GM21390 (cell line): ENCODE results near the gene CYTH4.

Experiments used
- ATAC-seq: cut with Tn5 transposase; IDR thresholded peaks from one replicate; pipeline ENCODE4 v1.9.1; 2021; ENCODE audit not compliant: unreplicated experiment

CYTH4 gene

DNA sequence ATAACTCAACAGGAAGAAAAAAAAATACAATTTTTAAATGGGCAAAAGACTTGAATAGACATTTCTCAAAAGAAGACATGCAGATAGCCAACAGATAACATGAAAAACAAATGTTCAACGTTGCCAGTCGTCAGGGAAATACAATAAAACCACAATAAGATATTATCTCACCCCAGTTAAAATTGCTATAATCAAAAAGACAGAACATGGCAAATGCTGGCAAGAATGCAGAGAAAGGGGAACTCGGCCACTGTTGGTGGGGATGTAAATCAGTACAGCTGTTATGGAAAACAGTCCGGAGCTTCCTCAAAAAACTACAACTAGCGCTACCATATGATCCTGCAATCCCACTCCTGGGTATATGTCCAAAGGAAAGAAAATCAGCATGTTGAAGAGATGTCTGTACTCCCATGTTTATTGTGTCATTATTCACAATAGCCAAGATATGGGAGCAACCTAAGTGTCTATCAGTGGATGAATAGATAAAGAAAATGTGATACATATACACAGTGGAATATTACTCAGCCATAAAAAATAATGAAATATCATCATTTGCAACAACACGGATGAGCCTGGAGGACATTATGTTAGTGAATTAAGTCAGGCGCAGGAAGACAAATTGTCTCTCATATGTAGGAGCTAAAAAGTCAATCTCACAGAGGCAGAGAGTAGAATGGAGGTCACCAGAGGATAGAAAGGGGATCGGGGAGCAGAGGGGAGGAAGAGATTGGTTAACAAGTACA lies 12.2 kb upstream of the CYTH4 start:
- no peak for ATAC-seq

DNA sequence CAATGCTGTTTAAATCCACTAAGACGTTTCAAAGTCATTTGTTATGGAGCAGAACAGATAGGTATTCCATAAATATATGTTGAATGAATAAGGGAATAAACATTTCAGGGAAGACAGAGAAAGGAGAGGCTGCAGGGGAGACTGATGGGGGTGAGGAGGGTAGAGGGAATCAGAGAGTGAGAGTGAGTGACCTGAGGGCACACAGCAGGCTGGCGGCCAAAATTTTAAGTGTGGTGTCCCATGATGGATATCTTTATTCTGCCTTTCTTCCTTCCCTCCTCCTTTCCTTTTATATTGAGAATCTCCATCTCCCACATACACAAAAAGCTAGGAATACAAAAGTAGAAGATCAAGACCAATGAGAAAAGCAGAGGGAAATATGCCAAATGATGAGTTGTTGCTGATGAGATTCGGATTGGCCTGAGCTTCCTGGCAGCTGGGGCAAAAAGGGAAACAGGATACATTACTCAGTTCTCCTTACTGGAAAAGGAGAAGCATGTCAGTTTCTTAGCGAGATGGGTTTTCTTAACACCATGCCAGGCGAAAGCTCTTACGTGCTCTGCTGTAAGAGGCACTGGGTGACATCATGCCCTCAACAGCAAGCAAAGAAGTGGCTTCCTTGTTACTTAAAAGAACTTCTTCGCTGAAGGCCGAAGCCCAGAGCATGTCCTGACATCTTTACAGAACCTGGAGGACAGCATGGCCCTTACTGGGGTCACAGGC lies 11.2 kb upstream of the CYTH4 start:
- ATAC-seq = no peak

GRCh38 chr22:37273126-37273845 lies 9.0 kb upstream of the CYTH4 start:
- no peak for ATAC-seq

DNA sequence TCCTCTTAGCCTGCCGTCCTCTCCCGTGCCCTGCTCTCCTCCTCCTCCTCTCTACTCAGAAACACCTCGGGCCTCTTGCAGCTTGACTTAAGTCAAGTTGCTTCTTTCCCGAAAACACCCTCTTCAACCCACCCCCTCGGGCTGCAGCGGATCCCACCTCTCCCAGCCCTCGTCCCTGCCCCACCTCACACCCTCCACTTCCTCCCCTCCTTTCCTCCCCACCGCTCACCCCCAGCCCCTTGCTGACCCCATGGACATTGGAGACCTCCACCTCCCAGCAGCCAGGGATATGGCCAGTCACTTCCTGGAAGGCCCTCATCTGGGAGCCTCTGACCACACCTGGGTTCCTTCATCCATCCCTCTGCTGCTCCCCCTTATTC lies 8.5 kb upstream of the CYTH4 start:
- ATAC-seq = no peak

GRCh38 chr22:37274380-37274862 lies 7.9 kb upstream of the CYTH4 start:
- no peak for ATAC-seq

DNA sequence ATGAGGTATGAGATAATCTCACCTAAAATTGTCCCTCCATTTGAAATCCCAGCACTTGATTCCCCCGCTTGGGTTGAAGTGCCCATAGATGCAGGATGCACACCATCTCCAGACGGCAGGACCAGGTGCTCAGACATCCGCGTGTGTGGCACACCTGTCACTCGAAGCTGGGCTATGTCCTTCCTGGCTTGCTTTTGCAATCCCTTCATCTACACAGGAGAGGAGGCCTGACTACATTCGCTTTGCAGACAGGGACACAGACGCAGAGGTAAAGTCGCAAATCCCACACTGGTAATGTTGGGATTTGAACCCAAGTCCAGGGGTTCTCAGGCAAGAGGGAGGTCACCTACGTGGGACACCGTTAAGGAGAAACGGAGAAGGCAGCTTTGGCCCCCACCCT lies 7.2 kb upstream of the CYTH4 start:
- no peak for ATAC-seq

DNA sequence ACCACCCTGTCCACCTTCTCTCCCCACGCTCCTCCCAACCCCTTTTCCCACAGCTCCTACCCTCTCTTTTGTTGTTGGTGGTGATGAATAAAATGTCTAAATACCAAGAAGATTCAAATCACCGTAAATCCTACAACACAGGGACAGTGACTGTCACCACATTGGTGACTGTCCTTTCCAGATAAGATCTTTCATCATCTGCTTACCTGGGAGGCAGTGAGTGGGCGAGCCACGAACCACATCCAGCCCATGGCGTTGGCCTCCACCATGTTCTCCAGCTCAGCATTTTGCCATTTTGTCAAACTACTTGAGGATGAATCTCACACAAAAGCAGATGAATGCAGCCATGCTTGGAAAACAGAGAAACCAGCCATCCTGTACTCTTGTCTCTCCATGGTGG lies 6.7 kb upstream of the CYTH4 start:
- ATAC-seq = no peak

- ATAC-seq = no peak
These were observed 5.5 kb upstream of the CYTH4 start for GRCh38 chr22:37276776-37277175.

DNA sequence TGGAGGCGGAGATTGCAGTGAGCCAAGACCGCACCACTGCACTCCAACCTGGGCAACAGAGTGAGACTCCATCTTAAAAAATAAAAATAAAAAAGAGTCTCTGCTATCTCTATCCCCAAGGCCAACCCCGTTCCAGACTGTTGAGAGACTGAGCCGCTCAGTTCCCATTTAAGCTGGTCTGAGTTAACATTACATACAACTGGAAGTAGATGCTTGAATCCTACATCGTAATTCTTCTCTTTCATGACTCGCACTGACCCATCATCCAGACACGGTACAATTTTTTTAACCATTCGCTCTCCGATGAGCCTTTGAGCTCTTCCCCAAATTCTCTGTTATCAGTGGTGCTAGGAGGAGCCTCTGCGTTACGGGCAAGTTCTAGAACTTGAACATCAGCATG lies 4.9 kb upstream of the CYTH4 start:
- ATAC-seq = no peak

GRCh38 chr22:37278261-37278660 lies 4.0 kb upstream of the CYTH4 start:
- ATAC-seq = no peak

DNA sequence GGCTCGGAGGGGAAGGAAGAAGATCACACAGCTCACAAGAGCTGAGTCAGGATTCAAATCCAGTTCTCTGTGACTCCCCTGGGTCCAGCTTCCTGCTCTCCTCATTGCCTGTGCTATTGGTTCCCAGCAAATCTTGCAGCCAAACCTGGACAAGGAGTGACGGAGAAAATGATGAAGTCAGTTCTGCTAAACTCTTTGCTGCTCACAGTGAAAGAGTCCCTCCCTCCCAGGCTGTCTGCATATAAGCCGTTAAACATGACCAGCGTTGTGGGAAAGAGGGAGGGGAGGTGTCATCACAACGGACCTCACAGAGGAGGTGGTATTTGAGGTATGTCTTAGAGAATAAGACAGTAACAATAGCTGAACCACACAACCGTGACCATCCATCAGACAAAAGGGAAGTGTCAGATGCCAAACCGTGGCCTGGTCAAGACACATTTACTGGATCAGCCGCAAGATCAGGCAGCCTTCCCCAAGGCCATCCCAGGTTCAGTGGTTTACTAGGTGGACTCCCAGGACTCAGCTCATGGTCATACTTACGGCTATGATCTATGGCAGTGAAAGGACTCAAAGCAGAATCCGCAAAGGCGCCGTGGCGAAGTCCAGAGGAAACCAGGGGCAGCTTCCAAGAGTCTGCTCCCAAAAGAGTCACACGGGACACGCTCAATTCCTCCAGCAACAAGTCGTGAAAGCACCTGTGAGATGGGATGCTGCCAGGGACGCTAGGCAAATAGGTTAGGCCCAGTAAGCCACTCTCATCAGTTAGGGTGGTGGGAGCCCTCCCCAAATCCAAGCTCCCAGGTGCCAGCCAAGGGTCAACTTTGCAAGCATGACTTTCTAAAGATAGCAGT lies 2.8 kb upstream of the CYTH4 start:
- ATAC-seq = no peak

- no peak for ATAC-seq
These were observed 1.6 kb upstream of the CYTH4 start for GRCh38 chr22:37280718-37281117.

DNA sequence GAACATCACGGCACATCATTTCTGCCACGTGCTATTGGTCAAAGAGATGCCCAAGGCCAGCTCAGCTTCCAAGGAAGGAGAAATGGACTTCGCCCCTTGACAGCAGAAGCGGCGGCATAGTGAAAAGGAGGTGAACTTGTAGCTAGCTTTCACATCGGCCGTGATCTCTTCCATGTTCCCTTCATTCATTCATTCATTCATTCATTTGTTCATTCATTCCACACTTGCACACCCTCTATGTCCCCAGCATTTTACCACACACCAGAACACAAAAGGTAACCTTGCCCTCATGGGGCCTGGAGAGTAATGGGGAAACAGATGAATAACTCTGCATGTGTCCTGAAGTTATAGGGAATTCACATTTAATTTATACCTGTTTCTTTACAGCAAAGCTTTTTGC lies 1.1 kb upstream of the CYTH4 start:
- no peak for ATAC-seq

- ATAC-seq = no peak
These were observed 493 bp upstream of the CYTH4 start for GRCh38 chr22:37281646-37282384.

- no peak for ATAC-seq
These were observed 1.2 kb downstream of the CYTH4 start for GRCh38 chr22:37283393-37283937.

DNA sequence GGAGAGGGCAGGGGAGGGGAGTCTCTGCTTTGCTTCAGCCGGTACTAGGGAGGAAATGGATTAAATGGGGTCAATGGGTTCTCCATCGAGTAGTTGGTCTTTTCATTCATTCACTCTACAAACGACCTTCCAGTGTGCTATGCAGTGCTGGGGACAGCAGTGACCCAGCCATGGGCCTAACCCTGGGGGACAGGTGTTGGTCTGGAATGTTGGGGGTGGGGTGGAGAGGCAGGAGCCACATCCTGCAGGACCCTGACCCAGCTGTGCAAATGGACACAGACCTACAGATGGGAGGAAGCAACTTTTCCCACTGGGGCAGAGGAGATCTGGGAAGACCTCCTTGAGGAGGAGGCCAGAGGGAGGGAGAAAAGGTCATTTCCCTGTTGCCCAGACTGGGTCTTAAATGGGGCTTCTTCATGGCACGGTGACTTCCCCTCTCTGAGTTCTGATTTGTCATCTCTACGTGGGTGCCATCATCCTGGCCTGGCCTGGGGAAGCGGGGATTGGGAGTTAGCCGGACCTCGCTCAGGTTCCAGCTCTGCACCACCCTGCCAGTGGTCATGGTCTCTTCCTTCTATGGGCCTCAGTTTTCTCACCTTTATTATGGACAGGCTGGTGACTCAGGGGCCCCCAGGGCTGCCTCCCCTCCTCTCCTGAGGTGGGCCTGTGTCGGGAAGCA lies 2.0 kb downstream of the CYTH4 start:
- ATAC-seq = no peak

GRCh38 chr22:37284805-37285355 lies 2.6 kb downstream of the CYTH4 start:
- no peak for ATAC-seq

- no peak for ATAC-seq
These were observed 3.6 kb downstream of the CYTH4 start for GRCh38 chr22:37285937-37286336.

- ATAC-seq = no peak
These were observed 5.2 kb downstream of the CYTH4 start for GRCh38 chr22:37287550-37287951.
